Kidney epithelial cell (primary cell): Measurements from ENCODE around the gene MEGF11. TPM values are rescaled to one million over a fixed set of nuclear protein-coding genes. Genes with fewer than 3 reads are reported as not detected.
A peak's percentile ranks its signal among the peaks of the same experiment; 100 is the strongest.

Source experiments
- DNase-seq: peaks from one replicate; pipeline ENCODE4 v3.0.0-alpha.2; 2010; ENCODE audit warnings: low read depth
- H3K27me3 ChIP-seq: 2 replicates; pipeline ENCODE4 v1.6.0; 2011; ENCODE audit warnings: low read length; ENCODE audit not compliant: control insufficient read depth, insufficient read depth
- H3K36me3 ChIP-seq: 2 replicates; pipeline ENCODE4 v1.5.1; 2011; ENCODE audit warnings: low read length; ENCODE audit not compliant: control insufficient read depth, insufficient read depth
- H3K4me3 ChIP-seq: 2 replicates; pipeline ENCODE4 v1.5.1; 2011; ENCODE audit warnings: low read depth, mild to moderate bottlenecking, control low read depth, low read length
- total RNA-seq: library from RNA; depleted of rRNA; stranded (reverse); fragments of >200 nt; gene quantifications from 2 replicates; pipeline ENCODE4 v1.2.3, GENCODE V29; 2015
- TF ChIP-seq, protein P1 (sequence below): IDR thresholded peaks from 2 replicates; pipeline ENCODE4 v1.5.1; 2011; ENCODE audit warnings: mild to moderate bottlenecking, moderate library complexity, low read length, control low read depth, inconsistent platforms; ENCODE audit not compliant: insufficient read depth, poor library complexity, severe bottlenecking

MEGF11 gene
- total RNA-seq, 1 donor from 2014 or later, result 0.63 TPM

GRCh38 chr15:66032006-66032405 is 221.5 kb downstream of the MEGF11 start:
- TF ChIP-seq, protein P1, sequence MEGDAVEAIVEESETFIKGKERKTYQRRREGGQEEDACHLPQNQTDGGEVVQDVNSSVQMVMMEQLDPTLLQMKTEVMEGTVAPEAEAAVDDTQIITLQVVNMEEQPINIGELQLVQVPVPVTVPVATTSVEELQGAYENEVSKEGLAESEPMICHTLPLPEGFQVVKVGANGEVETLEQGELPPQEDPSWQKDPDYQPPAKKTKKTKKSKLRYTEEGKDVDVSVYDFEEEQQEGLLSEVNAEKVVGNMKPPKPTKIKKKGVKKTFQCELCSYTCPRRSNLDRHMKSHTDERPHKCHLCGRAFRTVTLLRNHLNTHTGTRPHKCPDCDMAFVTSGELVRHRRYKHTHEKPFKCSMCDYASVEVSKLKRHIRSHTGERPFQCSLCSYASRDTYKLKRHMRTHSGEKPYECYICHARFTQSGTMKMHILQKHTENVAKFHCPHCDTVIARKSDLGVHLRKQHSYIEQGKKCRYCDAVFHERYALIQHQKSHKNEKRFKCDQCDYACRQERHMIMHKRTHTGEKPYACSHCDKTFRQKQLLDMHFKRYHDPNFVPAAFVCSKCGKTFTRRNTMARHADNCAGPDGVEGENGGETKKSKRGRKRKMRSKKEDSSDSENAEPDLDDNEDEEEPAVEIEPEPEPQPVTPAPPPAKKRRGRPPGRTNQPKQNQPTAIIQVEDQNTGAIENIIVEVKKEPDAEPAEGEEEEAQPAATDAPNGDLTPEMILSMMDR, result no peak
- H3K27me3 ChIP-seq, result peaks cover 3% of the 10 kb centered on the region
- H3K4me3 ChIP-seq, result no peak overlapping the region
- no peak for DNase-seq
- H3K36me3 ChIP-seq, result no peaks in the 10 kb centered on the region

GRCh38 chr15:66030650-66031049 is 222.9 kb downstream of the MEGF11 start:
- TF ChIP-seq, protein P1, result no peak
- H3K27me3 ChIP-seq, result no peaks in the 10 kb centered on the region
- H3K4me3 ChIP-seq, result no peak overlapping the region
- DNase-seq, result no peak
- H3K36me3 ChIP-seq, result no peaks in the 10 kb centered on the region

DNA sequence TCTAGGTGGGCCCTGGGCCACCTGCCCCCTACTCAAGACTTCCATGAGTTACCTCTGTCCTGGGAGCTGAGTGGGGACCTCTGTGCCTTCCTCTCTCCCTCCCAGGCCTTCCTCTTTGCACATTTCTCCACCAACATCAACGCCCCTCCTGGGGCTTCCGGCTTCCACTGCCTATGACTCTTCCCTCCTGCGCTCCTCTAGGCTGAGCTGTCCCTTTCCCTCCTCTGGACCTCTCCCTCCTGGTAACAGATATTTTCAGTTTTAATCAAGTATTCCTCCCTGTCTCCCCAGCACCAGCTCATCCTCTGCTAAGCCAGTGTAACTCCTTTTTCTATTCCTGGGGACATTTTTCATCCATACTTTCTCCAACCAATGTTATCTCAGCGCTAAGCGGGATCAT is 223.9 kb downstream of the MEGF11 start:
- no peaks in the 10 kb centered on the region for H3K36me3 ChIP-seq
- H3K27me3 ChIP-seq, result no peaks in the 10 kb centered on the region
- no peak overlapping the region for H3K4me3 ChIP-seq
- TF ChIP-seq, protein P1, result no peak
- no peak for DNase-seq

GRCh38 chr15:66027268-66027805 is 226.2 kb downstream of the MEGF11 start:
- Histone ChIP-seq H3K4me3 (no peak overlapping the region), H3K27me3 (no peaks in the 10 kb centered on the region), H3K36me3 (no peaks in the 10 kb centered on the region)
- DNase-seq, result peak; percentile 18
- TF ChIP-seq, protein P1, result no peak

DNA sequence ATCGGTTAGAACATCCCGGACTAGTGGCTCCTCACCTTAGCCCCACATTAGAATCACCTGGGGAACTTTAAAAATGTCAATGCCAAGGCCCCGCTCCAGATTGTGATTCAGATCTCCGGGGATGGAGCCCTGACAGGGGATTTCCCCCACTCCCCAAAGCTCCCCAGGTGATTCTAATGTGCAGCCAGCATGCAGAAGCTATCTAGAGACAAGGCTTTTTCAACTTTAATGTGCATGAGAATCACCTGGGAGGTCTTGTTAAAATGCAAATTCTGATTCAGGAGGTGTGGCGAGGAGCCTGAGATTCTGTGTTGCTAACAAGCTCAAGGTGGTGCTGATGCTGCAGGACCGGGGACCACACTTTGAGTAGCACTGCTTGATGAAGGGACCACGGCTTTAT is 227.6 kb downstream of the MEGF11 start:
- no peaks in the 10 kb centered on the region for H3K27me3 ChIP-seq
- no peak for DNase-seq
- H3K4me3 ChIP-seq, result no peak overlapping the region
- H3K36me3 ChIP-seq, result no peaks in the 10 kb centered on the region
- TF ChIP-seq, protein P1, result no peak

DNA sequence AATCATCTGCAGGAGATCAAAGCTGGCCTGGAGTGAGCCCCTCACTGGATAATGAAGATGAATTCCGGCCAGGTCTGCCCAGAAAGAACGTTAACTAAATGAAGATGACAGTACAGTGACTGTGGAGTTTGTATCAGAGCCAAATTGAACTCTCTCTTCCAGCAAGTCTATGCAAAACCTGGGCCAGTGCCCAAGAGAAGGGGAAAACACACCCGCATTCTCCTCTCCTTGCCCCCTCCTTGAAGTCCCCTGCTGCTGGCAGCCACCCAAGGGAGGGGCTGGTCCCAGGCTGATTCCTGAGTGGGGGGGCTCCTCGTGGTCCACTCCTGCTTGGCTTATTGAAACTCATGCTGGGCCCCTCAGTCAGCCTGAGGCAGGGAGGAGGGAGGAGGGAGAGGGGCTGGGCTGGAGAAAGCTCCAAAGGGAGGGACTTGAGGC is 228.5 kb downstream of the MEGF11 start:
- TF ChIP-seq, protein P1, result no peak
- Histone ChIP-seq H3K4me3 (no peak overlapping the region), H3K36me3 (no peaks in the 10 kb centered on the region), H3K27me3 (no peaks in the 10 kb centered on the region)
- no peak for DNase-seq
